Heart left ventricle (tissue), 16 donors: ENCODE results near the gene CES2. TPM values are rescaled to one million over a fixed set of nuclear protein-coding genes. Genes with fewer than 3 reads are reported as not detected.

Experiments
- ATAC-seq, 4 donors: fragments of 200-7000 bp; cut with Tn5 transposase; one replicate each; pipeline ENCODE4 v1.9.1; 2020 to 2022; ENCODE audit warnings: moderate library complexity in 4 of 4, mild to moderate bottlenecking in 3 of 4, moderate number of reproducible peaks in 1 of 4
- DNase-seq, 5 donors: peaks; one replicate each; pipeline ENCODE4 v3.0.0-alpha.2; 2020
- H3K27ac ChIP-seq, 12 donors: fragments of 200-600 bp; sonication (generic) in 4 of 12; one replicate each; pipeline versions ENCODE4 v1.5.0 to v1.8.0; 2016 to 2022; ENCODE audit warnings: mild to moderate bottlenecking in 2 of 12
- H3K27me3 ChIP-seq, 9 donors: fragments of 200-600 bp; sonication (generic) in 2 of 9; one replicate each; pipeline versions ENCODE4 v1.5.1 to v1.8.0; 2016 to 2022; ENCODE audit warnings: mild to moderate bottlenecking in 3 of 9
- H3K36me3 ChIP-seq, 9 donors: fragments of 200-600 bp; sonication (generic) in 2 of 9; one replicate each; pipeline versions ENCODE4 v1.5.0 to v1.8.0; 2018 to 2022; ENCODE audit warnings: mild to moderate bottlenecking in 2 of 9
- H3K4me1 ChIP-seq, 12 donors: fragments of 200-600 bp; sonication (generic) in 4 of 12; one replicate each; pipeline versions ENCODE4 v1.5.0 to v1.8.0; 2016 to 2022; ENCODE audit warnings: mild to moderate bottlenecking in 3 of 12
- H3K4me3 ChIP-seq, 12 donors: fragments of 200-600 bp; sonication (generic) in 4 of 12; one replicate each; pipeline versions ENCODE4 v1.5.0 to v1.8.0; 2017 to 2022; ENCODE audit warnings: mild to moderate bottlenecking in 9 of 12, moderate library complexity in 4 of 12
- H3K9me3 ChIP-seq, 12 donors: fragments of 200-600 bp; sonication (generic) in 4 of 12; one replicate each; pipeline versions ENCODE4 v1.5.0 to v1.8.0; 2016 to 2022; ENCODE audit warnings: mild to moderate bottlenecking in 1 of 12
- POLR2A ChIP-seq, 2 donors: fragments of 450-650 bp; IDR thresholded peaks; one replicate each; pipeline ENCODE4 v1.6.1; 2017; ENCODE audit warnings: antibody characterized with exemption in 2 of 2, mild to moderate bottlenecking in 2 of 2, moderate library complexity in 2 of 2
- WGBS, 4 donors: extraction: QIAGEN DNeasy Blood & Tissue Kit in 2 of 4; methylation state at CpG; one replicate each; pipeline versions ENCODE4 v1.1.5 to v1.1.7; 2013 to 2018; 5-methylcytosine and 5-hydroxymethylcytosine counted together
- intact Hi-C, 10 donors: fragments of 100-400 bp; cut with DNase I; formaldehyde crosslinking; loops; one replicate each; pipeline versions ENCODE4 v1.11.1 to v1.14.2; 2022
- polyA plus RNA-seq, 2 donors: library from polyadenylated mRNA; stranded (reverse); fragments of 200-250 nt; gene quantifications; one replicate each; pipeline ENCODE4 v1.2.3, GENCODE V29; 2013
- total RNA-seq, 9 donors: library from RNA; depleted of rRNA in 2 of 9; stranded (reverse); fragments of >200 nt in 2 of 9; fragmentation: NEBNext Ultra II Directional in 3 of 9; extraction: Animal tissue kit (Norgen Biotek cat#: 25700) in 3 of 9; gene quantifications; one replicate each; pipeline versions ENCODE4 v1.1.0 to v1.2.4, GENCODE V29; 2016 to 2023
- TF ChIP-seq, protein P1 (sequence below), 12 donors: fragments of 200-600 bp; sonication (generic) in 4 of 12; IDR thresholded peaks; one replicate each; pipeline versions ENCODE4 v1.5.0 to v1.8.0; 2018 to 2022; ENCODE audit warnings: antibody characterized with exemption in 12 of 12, mild to moderate bottlenecking in 5 of 12
- donor health status: ischemic (EF 13 %, LVEDD 7.1; RV severe dilation, severe dysfunction).
- donor health status: healthy with polysubstance abuse.
- donor health status: DM: no; HTN: yes; CAD: no.
- donor health status: DM: no; HTN: no; CAD: no.
- donor health status: ischemic (EF 25% LVEDD 6.9; RV normal size, moderate dysfunction).
- donor health status: ischemic (EF 25% LVEDD 5.7; RV mildly dilated, moderate dysfunction).
- donor health status: healthy.
- donor health status: DM: yes; HTN: yes; CAD: no.
- donor health status: ischemic (EF 35%, LVEDD 5.7; RV mildly dilated, moderate dysfunction).
- donor health status: nonischemic (EF 11% LVEDD 7.7; RV severe dilation, severe dysfunction).
- donor health status: DM: yes; HTN: yes; CAD: no.
- donor health status: PGD.
- donor health status: ischemic (EF 29% LVEDD 5.4; RV normal size, mild dysfunction).
- donor health status: nonischemic (EF 23%, LVEDD 6.1; RV moderate dilation, normal function).

Gene CES2
- total and polyA plus RNA-seq, 11 donors = 40.9 to 157 (median 78.8) TPM

DNA sequence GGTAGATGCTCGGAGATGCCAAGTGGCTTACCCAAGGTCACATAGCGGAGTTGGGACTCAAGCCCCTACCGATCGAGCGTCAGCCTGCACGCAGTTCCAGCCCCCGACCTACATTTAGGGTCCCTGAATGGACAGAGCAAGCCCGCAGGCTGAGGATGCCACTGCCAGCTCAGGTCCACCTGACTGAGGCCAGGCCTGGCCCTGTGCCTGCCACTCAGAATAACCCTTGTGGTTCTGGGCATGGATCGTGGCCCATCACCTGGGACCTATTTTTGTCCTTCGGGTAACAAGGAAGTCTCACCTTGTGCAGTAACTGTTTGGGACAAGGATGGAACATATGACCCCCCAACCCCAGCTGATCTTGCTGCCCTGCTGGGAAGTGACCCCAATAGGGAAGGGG is 33.7 kb upstream of the CES2 start:
- intact Hi-C loops = loop anchor here in 2 of 10 donors (2.0 kb wide), 1 partner anchor 23 kb away; the partner anchor contains the start of gene RRAD (in 2 of the 2)
- peak in 4 of 5 donors; percentile 57 to 82 (median 74) for DNase-seq
- H3K36me3 ChIP-seq = no peaks in the 10 kb centered on the region
- H3K27me3 ChIP-seq = no peaks in the 10 kb centered on the region
- H3K9me3 ChIP-seq = no peaks in the 10 kb centered on the region
- ATAC-seq = peak in 2 of 4 donors; percentile 1 to 3
- TF ChIP-seq, protein P1, sequence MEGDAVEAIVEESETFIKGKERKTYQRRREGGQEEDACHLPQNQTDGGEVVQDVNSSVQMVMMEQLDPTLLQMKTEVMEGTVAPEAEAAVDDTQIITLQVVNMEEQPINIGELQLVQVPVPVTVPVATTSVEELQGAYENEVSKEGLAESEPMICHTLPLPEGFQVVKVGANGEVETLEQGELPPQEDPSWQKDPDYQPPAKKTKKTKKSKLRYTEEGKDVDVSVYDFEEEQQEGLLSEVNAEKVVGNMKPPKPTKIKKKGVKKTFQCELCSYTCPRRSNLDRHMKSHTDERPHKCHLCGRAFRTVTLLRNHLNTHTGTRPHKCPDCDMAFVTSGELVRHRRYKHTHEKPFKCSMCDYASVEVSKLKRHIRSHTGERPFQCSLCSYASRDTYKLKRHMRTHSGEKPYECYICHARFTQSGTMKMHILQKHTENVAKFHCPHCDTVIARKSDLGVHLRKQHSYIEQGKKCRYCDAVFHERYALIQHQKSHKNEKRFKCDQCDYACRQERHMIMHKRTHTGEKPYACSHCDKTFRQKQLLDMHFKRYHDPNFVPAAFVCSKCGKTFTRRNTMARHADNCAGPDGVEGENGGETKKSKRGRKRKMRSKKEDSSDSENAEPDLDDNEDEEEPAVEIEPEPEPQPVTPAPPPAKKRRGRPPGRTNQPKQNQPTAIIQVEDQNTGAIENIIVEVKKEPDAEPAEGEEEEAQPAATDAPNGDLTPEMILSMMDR (IDR thresholded peaks at IDR 0.05) = no peak
- TF ChIP-seq POLR2A (IDR thresholded peaks at IDR 0.05) = no peak
- no peak overlapping the region for H3K4me3 ChIP-seq
- peak overlapping the region; percentile 78 to 100 (median 96) for H3K27ac ChIP-seq
- WGBS, 4 donors = 39 to 60% (median 58%) methylated on average over 9 to 10 of the region's 10 CpGs
- peaks cover 0 to 86% (median 54%) of the 10 kb centered on the region in 12 donors for H3K4me1 ChIP-seq

DNA sequence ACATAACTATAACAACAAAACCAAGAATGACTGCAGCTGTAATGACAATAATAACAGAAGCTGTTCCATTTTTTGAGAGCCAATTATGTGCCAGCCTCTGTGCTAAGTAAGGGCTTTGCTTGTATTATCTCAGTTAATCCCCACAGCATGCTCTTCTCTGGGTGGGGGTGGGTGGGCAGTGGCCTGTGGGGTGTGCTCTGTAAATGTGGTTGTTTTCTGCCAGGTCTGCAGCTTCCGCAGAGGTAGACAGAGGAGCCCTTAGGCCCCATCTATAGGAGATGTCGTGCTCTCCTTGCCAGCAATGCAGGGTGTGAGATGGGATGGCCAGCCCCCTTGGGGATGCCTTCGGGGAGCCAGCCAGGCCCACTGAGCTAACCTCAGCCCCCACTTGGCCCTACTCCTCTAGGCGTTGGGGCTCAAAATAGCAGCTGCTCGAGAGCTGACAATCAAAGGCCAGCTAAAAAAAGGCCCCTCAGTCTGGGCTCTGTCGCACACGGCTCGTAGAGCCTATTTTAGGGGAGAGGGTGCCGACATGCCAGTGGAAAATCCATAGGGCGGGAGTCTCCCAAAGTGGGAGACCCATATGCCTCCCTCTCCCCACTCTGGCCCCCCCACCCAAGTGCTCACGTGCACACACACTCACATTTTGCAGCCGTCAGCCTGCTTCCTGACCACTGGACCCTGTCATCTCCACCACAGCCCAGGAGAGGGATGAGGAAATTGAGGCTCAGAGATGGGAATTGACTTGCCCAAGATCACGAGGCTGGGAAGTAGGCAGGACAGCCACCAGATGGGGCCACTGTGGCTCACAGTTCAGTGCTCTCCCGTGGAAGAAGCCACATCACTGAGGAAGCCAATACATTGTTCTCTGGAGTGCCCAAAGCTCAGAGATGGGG is 32.4 kb upstream of the CES2 start:
- TF ChIP-seq, protein P1 (IDR thresholded peaks at IDR 0.05) = peak in 4 of 12 donors; percentile 4 to 34 (median 20)
- TF ChIP-seq POLR2A (IDR thresholded peaks at IDR 0.05) = peak in 1 of 2 donors; percentile 54
- 31 to 38% (median 33%) methylated on average over 6 to 14 of the region's 14 CpGs for WGBS, 4 donors
- no peaks in the 10 kb centered on the region for H3K36me3 ChIP-seq
- ATAC-seq (peak; percentile 40 to 60 (median 54)), DNase-seq (peak in 4 of 5 donors; percentile 76 to 90 (median 82))
- H3K4me1 ChIP-seq = peaks cover 0 to 97% (median 59%) of the 10 kb centered on the region in 12 donors
- H3K27ac ChIP-seq = peak overlapping the region; percentile 72 to 100 (median 96)
- no peaks in the 10 kb centered on the region for H3K27me3 ChIP-seq
- H3K4me3 ChIP-seq = peak overlapping the region in 4 of 12 donors; percentile 7 to 49 (median 19)
- intact Hi-C loops = loop anchor here in 6 of 10 donors (1.0 to 2.0 kb wide), 4 partner anchors 20 to 23 kb away; partner anchors contain the start of gene RRAD (in 4 of the 6)
- no peaks in the 10 kb centered on the region for H3K9me3 ChIP-seq

DNA sequence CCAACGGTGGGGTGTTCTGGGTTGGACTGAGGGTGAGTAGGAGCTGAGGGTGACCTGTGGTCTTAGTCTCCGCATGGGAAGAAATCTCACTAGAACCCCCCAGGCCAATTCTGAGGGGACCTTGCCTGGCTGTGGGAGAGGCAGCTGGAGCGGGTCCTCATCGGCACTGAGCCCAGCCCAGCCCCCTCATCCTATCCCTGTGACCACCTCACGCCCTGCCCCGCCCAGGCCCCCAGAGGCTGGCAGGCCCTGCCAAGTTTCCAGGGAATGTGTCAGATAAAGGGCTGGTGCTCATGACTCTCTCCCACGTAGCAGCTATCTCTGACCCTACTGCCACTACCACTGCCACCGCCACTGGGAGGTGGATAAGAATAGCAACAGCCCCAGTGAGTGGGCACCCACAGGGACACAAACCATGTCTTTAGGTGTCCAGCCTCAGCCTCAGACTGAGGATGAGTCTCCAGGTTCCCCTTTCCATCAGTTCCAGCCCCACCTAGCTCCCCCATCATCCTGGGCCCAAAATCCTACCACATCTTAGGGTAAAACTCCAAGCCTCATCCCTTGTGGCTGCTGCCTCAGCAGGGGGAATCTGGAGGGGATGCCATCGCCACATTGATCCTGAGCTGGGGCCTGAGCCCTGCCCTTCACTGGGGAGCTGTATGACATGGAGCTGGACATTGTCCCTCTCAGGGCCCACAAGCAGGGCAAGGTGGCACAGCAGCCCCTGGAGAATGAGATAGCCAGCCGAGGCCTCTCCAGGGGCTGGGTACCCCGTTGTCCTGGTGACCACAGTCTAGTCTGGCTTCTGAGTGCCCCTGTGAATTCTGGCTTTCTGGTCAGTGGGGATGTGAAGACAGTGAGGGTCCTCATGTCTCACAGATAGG is 31.5 kb upstream of the CES2 start:
- peak in 1 of 2 donors; percentile 83 for TF ChIP-seq POLR2A (IDR thresholded peaks at IDR 0.05)
- TF ChIP-seq, protein P1 (IDR thresholded peaks at IDR 0.05) = no peak
- H3K4me3 ChIP-seq = peak overlapping the region in 11 of 12 donors; percentile 12 to 58 (median 46)
- no peaks in the 10 kb centered on the region for H3K27me3 ChIP-seq
- no peaks in the 10 kb centered on the region for H3K36me3 ChIP-seq
- DNase-seq = peak; percentile 83 to 93 (median 84)
- H3K4me1 ChIP-seq = peaks cover 0 to 91% (median 57%) of the 10 kb centered on the region in 12 donors
- intact Hi-C loops = loop anchor here in 6 of 10 donors (1.0 to 2.0 kb wide), 4 partner anchors 20 to 23 kb away; partner anchors contain the start of gene RRAD (in 4 of the 6)
- 44 to 52% (median 47%) methylated on average over 6 to 11 of the region's 11 CpGs for WGBS, 4 donors
- peak overlapping the region; percentile 77 to 100 (median 96) for H3K27ac ChIP-seq
- H3K9me3 ChIP-seq = no peaks in the 10 kb centered on the region
- peak; percentile 68 to 77 (median 74) for ATAC-seq
